K562 (cell line): ENCODE results near the gene DISC1. TPM values are rescaled to one million over a fixed set of nuclear protein-coding genes. Genes with fewer than 3 reads are reported as not detected.
A peak's percentile ranks its signal among the peaks of the same experiment; 100 is the strongest.

Experiments
- ARID4B ChIP-seq: sonication (generic); formaldehyde crosslinking; IDR thresholded peaks from 2 replicates; pipeline ENCODE4 v1.8.0; 2022; ENCODE audit warnings: mild to moderate bottlenecking, missing genetic modification reagents
- E2F4 ChIP-seq: sonication (generic); formaldehyde crosslinking; IDR thresholded peaks from 2 replicates; pipeline ENCODE4 v1.8.0; 2022; ENCODE audit warnings: mild to moderate bottlenecking, low read depth, missing genetic modification reagents
- EHMT2 ChIP-seq: fragments of 450-650 bp; IDR thresholded peaks from 2 replicates; pipeline ENCODE4 v1.6.1; 2018; ENCODE audit warnings: antibody characterized with exemption
- EP300 ChIP-seq: IDR thresholded peaks from 2 replicates; pipeline ENCODE4 v1.6.1; 2012; ENCODE audit warnings: low read length, improper control_type of control experiment
- EP400 ChIP-seq: fragments of 450-650 bp; IDR thresholded peaks from 2 replicates; pipeline ENCODE4 v1.6.1; 2017; ENCODE audit warnings: antibody characterized with exemption, mild to moderate bottlenecking, moderate library complexity
- HMG20B ChIP-seq: fragments of 250-450 bp; sonication (Bioruptor Pico); IDR thresholded peaks from 2 replicates; pipeline ENCODE4 v1.5.0; 2021; ENCODE audit warnings: mild to moderate bottlenecking
- MLLT1 ChIP-seq, 2 experiments: fragments of 450-650 bp; IDR thresholded peaks; 2 replicates each; pipeline ENCODE4 v1.6.1; 2016
- REST ChIP-seq, 2 experiments: fragments of 450-650 bp; formaldehyde crosslinking in 1 of 2; IDR thresholded peaks; 2 replicates each; pipeline versions ENCODE4 v1.4.0 to v1.6.1; 2014 to 2020; ENCODE audit warnings: mild to moderate bottlenecking in 2 of 2, borderline replicate concordance in 1 of 2, low read depth in 1 of 2
- TCF3 ChIP-seq: sonication (generic); formaldehyde crosslinking; IDR thresholded peaks from 2 replicates; pipeline ENCODE4 v1.4.0; 2020; ENCODE audit warnings: mild to moderate bottlenecking, missing genetic modification reagents
- USF2 ChIP-seq: sonication (generic); formaldehyde crosslinking; IDR thresholded peaks from 2 replicates; pipeline ENCODE4 v1.5.0; 2020; ENCODE audit warnings: missing genetic modification reagents
- ZNF311 ChIP-seq: fragments of 250-450 bp; sonication (Bioruptor Pico); IDR thresholded peaks from 2 replicates; pipeline ENCODE4 v1.4.0; 2020; ENCODE audit warnings: mild to moderate bottlenecking, moderate library complexity
- polyA plus RNA-seq, 8 experiments: library from polyadenylated mRNA; depleted of rRNA in 4 of 8; stranded (reverse) in 5 of 8; unstranded in 3 of 8; fragments of >200 nt; fragmentation: Nextera tagmentation in 2 of 8; fragmentation: Illumina TruSeq in 1 of 8; extraction: Ambion mirVana in 2 of 8; extraction: Trizol in 1 of 8; gene quantifications; 2 replicates each; pipeline versions ENCODE4 v1.2.1 to v1.2.3, GENCODE V29; 2011 to 2014; ENCODE audit warnings: inconsistent platforms in 1 of 8, missing spikeins in 1 of 8
- total RNA-seq, 7 experiments: library from RNA; depleted of rRNA in 6 of 7; stranded (reverse); fragments of >200 nt in 6 of 7; fragmentation: Illumina TruSeq in 2 of 7; extraction: Trizol in 2 of 7; gene quantifications; 2 replicates each; pipeline versions ENCODE4 v1.2.1 to v1.2.3, GENCODE V29; 2011 to 2021; ENCODE audit warnings: low replicate concordance in 1 of 7

Gene DISC1
- total and polyA plus RNA-seq, 9 of the 15 experiments (the other 6 are each of a cell fraction or from before 2014, with no cell fraction given), result 0.01 to 0.11 (median 0.08) TPM; not detected in 1

- peak; percentile 71; the same call in 1 of the 2 replicates for TF ChIP-seq REST (IDR thresholded peaks at IDR 0.05; ENCODE audit: borderline replicate concordance)
- TF ChIP-seq REST (CRISPR knock-in tag; IDR thresholded peaks at IDR 0.05; ENCODE audit: low read depth), result no peak
- no peak for TF ChIP-seq ARID4B (CRISPR knock-in tag)
- no peak for TF ChIP-seq USF2 (CRISPR knock-in tag)
- TF ChIP-seq ZNF311, result no peak
- TF ChIP-seq HMG20B, result no peak
- TF ChIP-seq TCF3, result no peak
- TF ChIP-seq EP300, result 0 out of 2 replicates have a peak, but pooled peaks have one; percentile 11
- 0 out of 2 replicates have a peak, but pooled peaks have one; percentile 4 for TF ChIP-seq EP400
- no peak for TF ChIP-seq E2F4 (CRISPR knock-in tag)
- no peak for TF ChIP-seq EHMT2
- 0 out of 4 replicates have a peak, but pooled peaks of 1 of the 2 experiments have one; percentile 25 for TF ChIP-seq MLLT1 (IDR thresholded peaks at IDR 0.05)
Measured at GRCh38 chr1:231584117-231584516, 42.5 kb upstream of the DISC1 start (continued).
